HCT116 (cell line): Measurements from ENCODE around the gene TMEM132A. TPM values are rescaled to one million over a fixed set of nuclear protein-coding genes. Genes with fewer than 3 reads are reported as not detected.

ENCODE experiments used
- ATAC-seq: fragments of 200-7000 bp; cut with Tn5 transposase; 2 replicates; pipeline ENCODE4 v1.9.1; 2020; ENCODE audit warnings: mild to moderate bottlenecking, moderate library complexity
- BruUV-seq: library from RNA; stranded (reverse); fragments of 400-500 nt; replicated peaks from 2 replicates; lab custom pipeline; 2021; lab: Mats Ljungman, UMichigan
- CTCF ChIA-PET: fragments of 300-600 bp; sonication (Branson Sonifier 250); formaldehyde crosslinking; loops from one replicate; lab custom pipeline; 2021; ENCODE audit warnings: antibody characterized with exemption; lab: Charles Lee
- POLR2A ChIA-PET: fragments of 300-600, 350-600 bp; sonication (Branson Sonifier 250); formaldehyde crosslinking; loops from one replicate; lab custom pipeline; 2021; ENCODE audit warnings: antibody characterized with exemption; lab: Charles Lee
- RAD21 ChIA-PET, 2 experiments: fragments of 300-600 bp; sonication (Branson Sonifier 250); formaldehyde crosslinking; loops; one replicate each; lab custom pipeline; 2023; ENCODE audit warnings: low total read pairs in 2 of 2; ENCODE audit not compliant: uncharacterized antibody in 2 of 2, unreplicated experiment in 2 of 2, low non-redundant PET in 1 of 2; lab: Charles Lee
- DNase-seq: peaks from one replicate; pipeline ENCODE4 v3.0.0-alpha.2; 2010; ENCODE audit warnings: low read depth, low spot score
- H2AFZ ChIP-seq: fragments of 200-600 bp; shearing (Covaris generic), sonication (generic); 2 replicates; pipeline ENCODE4 v1.6.1; 2017; ENCODE audit warnings: low read depth, mixed run types, mixed read lengths, antibody characterized with exemption, low read length; ENCODE audit not compliant: poor library complexity, severe bottlenecking
- H3K27ac ChIP-seq: 2 replicates; pipeline ENCODE4 v1.5.1; 2012; ENCODE audit warnings: low read depth, low read length
- H3K27me3 ChIP-seq: fragments of 200-600 bp; sonication (generic); 2 replicates; pipeline ENCODE4 v1.6.1; 2016; ENCODE audit warnings: mixed run types, low read length, mixed read lengths; ENCODE audit not compliant: insufficient read depth
- H3K36me3 ChIP-seq, 2 experiments: fragments of 200-500 bp in 1 of 2; fragments of 200-600 bp in 1 of 2; sonication (Bioruptor generic) in 1 of 2; sonication (generic) in 1 of 2; 2 replicates each; pipeline versions ENCODE4 v1.5.1 to v1.6.1; 2014 to 2016; ENCODE audit warnings: low read length in 2 of 2, inconsistent platforms in 1 of 2, mixed read lengths in 1 of 2, mixed run types in 1 of 2; ENCODE audit not compliant: insufficient read depth in 2 of 2, control insufficient read depth in 1 of 2
- H3K4me1 ChIP-seq, 2 experiments: fragments of 200-600 bp in 1 of 2; sonication (generic) in 1 of 2; 2 replicates each; pipeline versions ENCODE4 v1.5.1 to v1.6.1; 2012 to 2017; ENCODE audit warnings: low read length in 2 of 2, inconsistent platforms in 1 of 2, mild to moderate bottlenecking in 1 of 2, mixed read lengths in 1 of 2, mixed run types in 1 of 2, moderate library complexity in 1 of 2; ENCODE audit not compliant: insufficient read depth in 2 of 2, control insufficient read depth in 1 of 2
- H3K4me2 ChIP-seq: fragments of 200-600 bp; sonication (generic); 2 replicates; pipeline ENCODE4 v1.6.1; 2017; ENCODE audit warnings: mixed run types, low read length, mixed read lengths
- H3K4me3 ChIP-seq, 2 experiments: fragments of 200-600 bp in 1 of 2; sonication (generic) in 1 of 2; replicated peaks in 1 of 2; 2 replicates each; pipeline ENCODE4 v1.5.1; 2011 to 2016; ENCODE audit warnings: low read length in 2 of 2, control low read depth in 1 of 2, low read depth in 1 of 2, mild to moderate bottlenecking in 1 of 2, mixed read lengths in 1 of 2, mixed run types in 1 of 2
- H3K79me2 ChIP-seq: fragments of 200-600 bp; sonication (generic); 2 replicates; pipeline ENCODE4 v1.6.1; 2017; ENCODE audit warnings: mild to moderate bottlenecking, mixed run types, low read length, moderate library complexity, mixed read lengths; ENCODE audit not compliant: insufficient read depth
- H3K9ac ChIP-seq: fragments of 200-600 bp; sonication (generic); 2 replicates; pipeline ENCODE4 v1.6.1; 2016; ENCODE audit warnings: low read length, mixed read lengths
- H3K9me2 ChIP-seq: fragments of 200-600 bp; sonication (generic), shearing (Covaris generic); 2 replicates; pipeline ENCODE4 v1.6.1; 2017; ENCODE audit warnings: mixed run types, mild to moderate bottlenecking, moderate library complexity; ENCODE audit not compliant: insufficient read depth
- H3K9me3 ChIP-seq, 2 experiments: fragments of 200-500 bp in 1 of 2; fragments of 200-600 bp in 1 of 2; sonication (Bioruptor generic) in 1 of 2; sonication (generic) in 1 of 2; 2 replicates each; pipeline ENCODE4 v1.6.1; 2014 to 2017; ENCODE audit warnings: low read length in 2 of 2, mixed read lengths in 2 of 2, inconsistent platforms in 1 of 2, low read depth in 1 of 2, mild to moderate bottlenecking in 1 of 2, mixed run types in 1 of 2, moderate library complexity in 1 of 2; ENCODE audit not compliant: control insufficient read depth in 1 of 2, insufficient read depth in 1 of 2
- H4K20me1 ChIP-seq: fragments of 200-600 bp; sonication (generic), shearing (Covaris generic); 2 replicates; pipeline ENCODE4 v1.6.1; 2017; ENCODE audit warnings: mixed run types, mild to moderate bottlenecking, moderate library complexity; ENCODE audit not compliant: insufficient read depth
- FOSL1 ChIP-seq: IDR thresholded peaks from 2 replicates; pipeline ENCODE4 v1.6.1; 2012; ENCODE audit warnings: low read depth
- JUND ChIP-seq: IDR thresholded peaks from 2 replicates; pipeline ENCODE4 v1.6.1; 2012
- MAX ChIP-seq: IDR thresholded peaks from 2 replicates; pipeline ENCODE4 v1.6.1; 2012
- POLR2A ChIP-seq: IDR thresholded peaks from 2 replicates; pipeline ENCODE4 v1.7.0; 2011; ENCODE audit warnings: borderline replicate concordance; ENCODE audit not compliant: insufficient read depth, insufficient read length; ENCODE audit errors: extremely low read depth
- RAD21 ChIP-seq: IDR thresholded peaks from 2 replicates; pipeline ENCODE4 v1.6.1; 2012; ENCODE audit warnings: low read depth, mild to moderate bottlenecking
- ZBTB33 ChIP-seq: IDR thresholded peaks from 2 replicates; pipeline ENCODE4 v1.6.1; 2011; ENCODE audit warnings: mild to moderate bottlenecking, low read length, moderate library complexity; ENCODE audit not compliant: insufficient replicate concordance; ENCODE audit errors: extremely low read depth
- intact Hi-C: fragments of 100-400 bp; cut with micrococcal nuclease; formaldehyde crosslinking; loops from 2 replicates; pipeline ENCODE4 v1.10.0; 2022
- total RNA-seq: library from RNA; stranded (reverse); gene quantifications from one replicate; pipeline ENCODE4 v1.2.1, GENCODE V29; 2021; ENCODE audit not compliant: unreplicated experiment

TMEM132A gene
- total RNA-seq, 1 experiment from 2014 or later = 120 TPM

GRCh38 chr11:60910281-60910687 lies 14.0 kb upstream of the TMEM132A start:
- no peak overlapping the region for H3K4me2 ChIP-seq
- H3K4me1 ChIP-seq = peaks cover 9 to 35% of the 10 kb centered on the region in 2 experiments
- H3K9ac ChIP-seq = no peak overlapping the region
- CTCF ChIA-PET = no interaction called here
- no peak for ATAC-seq
- RAD21 ChIA-PET = no interaction called here
- no peak for DNase-seq
- no TSS peak for BruUV-seq
- peaks cover 22% of the 10 kb centered on the region for H3K79me2 ChIP-seq
- no peak for TF ChIP-seq FOSL1
- TF ChIP-seq POLR2A = no peak
- no peak for TF ChIP-seq ZBTB33
- TF ChIP-seq JUND = no peak
- H3K9me2 ChIP-seq = no peaks in the 10 kb centered on the region
- H3K27ac ChIP-seq = no peak overlapping the region
- no peak overlapping the region for H2AFZ ChIP-seq
- no peaks in the 10 kb centered on the region for H3K36me3 ChIP-seq
- no peak overlapping the region for H3K4me3 ChIP-seq
- no peaks in the 10 kb centered on the region for H3K9me3 ChIP-seq
- intact Hi-C loops = loop anchor here (10.0 kb wide), 1 partner anchor 275 kb away; no protein-coding TSS in a partner anchor
- no peaks in the 10 kb centered on the region for H4K20me1 ChIP-seq
- H3K27me3 ChIP-seq = no peaks in the 10 kb centered on the region
- POLR2A ChIA-PET = no interaction called here

GRCh38 chr11:60910711-60911380 lies 13.4 kb upstream of the TMEM132A start:
- RAD21 ChIA-PET = no interaction called here
- TF ChIP-seq MAX = no peak
- TF ChIP-seq JUND = no peak
- no peak for TF ChIP-seq RAD21
- CTCF ChIA-PET = interaction anchor here (1.6 kb wide), 1 partner anchor 11 kb away, joined by 3 read pairs; no protein-coding TSS in a partner anchor
- Histone ChIP-seq H3K9ac (no peak overlapping the region), H3K4me1 (peaks cover 11 to 38% of the 10 kb centered on the region in 2 experiments), H3K9me3 (no peaks in the 10 kb centered on the region), H3K27ac (no peak overlapping the region), H3K4me3 (no peak overlapping the region), H3K36me3 (no peaks in the 10 kb centered on the region), H3K4me2 (no peak overlapping the region), H3K9me2 (no peaks in the 10 kb centered on the region), H4K20me1 (no peaks in the 10 kb centered on the region), H3K27me3 (no peaks in the 10 kb centered on the region), H2AFZ (no peak overlapping the region), H3K79me2 (peaks cover 22% of the 10 kb centered on the region)
- no peak for DNase-seq
- BruUV-seq = no TSS peak
- POLR2A ChIA-PET = no interaction called here
- intact Hi-C loops = loop anchor here (10.0 kb wide), 1 partner anchor 274 kb away; no protein-coding TSS in a partner anchor
- no peak for ATAC-seq
